GM21528 (cell line): ENCODE measurements around the gene ATP8B3.

Experiments used
- ATAC-seq: cut with Tn5 transposase; IDR thresholded peaks from one replicate; pipeline ENCODE4 v1.9.1; 2021; ENCODE audit warnings: mild to moderate bottlenecking, moderate library complexity; ENCODE audit not compliant: unreplicated experiment, low FRiP score

ATP8B3 gene

DNA sequence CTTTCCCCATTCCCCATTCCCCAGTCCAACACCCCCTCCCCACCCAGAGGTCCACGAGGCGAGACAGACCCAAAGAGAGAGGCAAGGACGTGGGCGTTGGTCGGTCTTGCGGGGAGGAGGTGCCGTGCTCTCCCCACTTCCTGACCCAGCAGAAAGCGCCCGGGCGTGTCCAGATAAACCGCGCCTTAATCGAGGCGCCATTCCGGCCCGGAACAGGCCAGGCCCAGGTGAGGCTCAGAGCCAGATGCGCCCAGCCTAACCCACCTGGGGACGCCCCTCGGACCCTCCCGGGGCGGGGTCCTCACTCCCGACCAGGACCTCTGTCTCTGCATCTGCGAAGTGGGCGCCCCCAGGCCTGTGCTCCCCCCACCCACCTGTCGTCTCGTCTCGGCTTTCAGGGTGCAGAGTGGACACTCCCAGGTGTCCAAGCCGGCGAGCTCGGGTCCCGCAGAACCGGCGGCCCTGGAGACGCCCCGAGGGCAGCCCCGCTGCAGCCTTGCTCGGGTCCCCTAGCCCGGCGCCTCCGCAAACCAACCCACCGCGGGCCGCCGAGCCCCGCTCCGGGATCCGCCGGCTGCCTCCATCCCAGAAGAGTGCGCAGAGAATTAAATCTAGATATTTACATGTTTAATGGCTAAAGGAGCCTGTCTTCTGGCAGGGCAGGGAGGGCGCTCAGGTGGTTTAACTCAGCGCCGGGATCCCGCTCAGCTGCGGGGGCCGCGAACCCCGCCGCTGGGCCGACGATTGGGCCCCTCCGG lies 63.8 kb downstream of the ATP8B3 start:
- ATAC-seq = no peak

- ATAC-seq = no peak
Observed at GRCh38 chr19:1747285-1748114, 64.6 kb downstream of the ATP8B3 start.

DNA sequence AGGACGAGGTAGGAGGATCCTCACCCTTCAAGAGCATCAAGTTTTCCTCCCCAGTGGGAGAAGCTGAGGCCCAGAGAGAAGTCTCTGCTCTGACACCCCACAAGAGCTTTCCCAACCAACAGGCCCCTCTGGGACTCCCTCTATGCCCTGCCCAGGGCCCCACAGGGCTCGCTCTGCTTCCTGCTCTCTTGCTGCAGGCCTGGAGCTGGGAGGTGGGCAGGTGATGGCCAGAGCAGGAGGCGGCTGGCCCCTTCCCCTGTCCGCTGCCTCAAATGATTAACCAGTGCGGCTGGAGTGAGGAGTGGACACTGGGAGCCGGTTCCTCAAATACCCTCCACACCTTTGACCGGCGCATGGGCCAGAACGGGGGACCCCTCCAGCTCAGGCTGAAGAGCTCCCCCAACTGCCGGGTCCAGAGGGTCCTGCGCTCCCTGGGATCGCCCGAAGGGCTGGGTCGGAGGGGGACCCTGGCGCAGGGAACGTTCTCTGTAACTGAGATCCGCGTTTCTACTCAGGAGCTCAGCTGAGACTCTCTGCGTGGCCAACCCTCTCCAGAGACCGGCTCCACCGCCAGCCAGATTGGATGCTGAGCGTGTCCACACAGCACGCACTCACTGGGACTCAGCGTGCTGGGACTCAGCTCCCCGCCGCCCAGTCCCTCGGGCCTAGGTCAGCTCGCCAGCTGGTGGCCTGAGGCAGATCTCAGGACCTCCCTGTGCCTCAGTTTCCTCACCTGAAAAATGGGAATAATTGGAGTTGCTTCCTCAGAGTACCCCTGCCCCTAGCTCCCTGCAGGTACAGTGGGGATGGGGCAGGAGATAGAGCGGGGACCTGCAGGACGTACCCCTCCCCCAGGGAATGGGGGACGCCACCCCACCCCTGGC lies 65.4 kb downstream of the ATP8B3 start:
- ATAC-seq = no peak

GRCh38 chr19:1745589-1746031 lies 66.5 kb downstream of the ATP8B3 start:
- ATAC-seq = no peak

- ATAC-seq = no peak
Observed at GRCh38 chr19:1744822-1745563, 67.1 kb downstream of the ATP8B3 start.

- no peak for ATAC-seq
Observed at GRCh38 chr19:1744133-1744665, 67.9 kb downstream of the ATP8B3 start.

- no peak for ATAC-seq
Observed at GRCh38 chr19:1742989-1743696, 68.9 kb downstream of the ATP8B3 start.

- no peak for ATAC-seq
Observed at GRCh38 chr19:1739960-1740629, 72.0 kb downstream of the ATP8B3 start.

GRCh38 chr19:1736927-1737326 lies 75.1 kb downstream of the ATP8B3 start:
- no peak for ATAC-seq

- ATAC-seq = no peak
Observed at GRCh38 chr19:1736280-1736679, 75.8 kb downstream of the ATP8B3 start.

DNA sequence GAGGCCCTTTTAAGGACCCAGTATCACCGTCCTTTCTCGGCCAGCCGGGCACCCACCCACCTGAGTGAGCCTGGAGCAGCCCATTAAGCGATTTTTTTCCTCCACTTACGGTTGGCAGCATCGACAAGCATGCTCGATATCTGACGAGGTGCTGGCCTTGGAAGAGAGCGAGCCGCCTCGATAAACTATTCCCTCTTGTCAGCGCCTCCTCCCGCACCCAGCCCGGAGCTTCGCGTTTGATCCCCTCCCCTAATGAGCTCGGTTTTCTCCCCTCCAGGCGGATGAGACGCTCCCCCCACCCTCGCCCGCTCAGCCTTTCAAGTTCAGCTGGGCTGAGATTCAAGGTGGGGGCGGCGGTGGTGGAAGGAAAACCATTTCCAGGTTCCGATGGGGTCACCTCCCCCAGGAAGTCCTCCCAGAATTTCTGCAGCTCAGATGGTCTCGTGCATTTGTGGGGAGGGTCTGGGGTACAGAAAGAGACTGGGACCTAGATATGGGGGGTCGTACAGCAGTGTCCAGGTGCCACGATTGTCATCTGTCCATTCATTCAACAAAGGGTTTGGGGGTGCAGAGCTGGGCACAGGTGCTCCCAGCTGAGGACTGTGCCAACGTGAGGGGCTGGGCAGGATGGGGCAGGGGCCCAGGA lies 77.6 kb downstream of the ATP8B3 start:
- ATAC-seq = no peak
